GM10266 (cell line): Measurements from ENCODE around the gene HTR3A.

Experiments
- DNase-seq: peaks from one replicate; pipeline ENCODE4 v3.0.0; 2012; ENCODE audit errors: extremely low spot score
- CTCF ChIP-seq: IDR thresholded peaks from 2 replicates; pipeline ENCODE4 v1.5.1; 2012; ENCODE audit warnings: mild to moderate bottlenecking, low read depth; ENCODE audit not compliant: control insufficient read depth, insufficient read depth; ENCODE audit errors: missing control alignments

Gene HTR3A

DNA sequence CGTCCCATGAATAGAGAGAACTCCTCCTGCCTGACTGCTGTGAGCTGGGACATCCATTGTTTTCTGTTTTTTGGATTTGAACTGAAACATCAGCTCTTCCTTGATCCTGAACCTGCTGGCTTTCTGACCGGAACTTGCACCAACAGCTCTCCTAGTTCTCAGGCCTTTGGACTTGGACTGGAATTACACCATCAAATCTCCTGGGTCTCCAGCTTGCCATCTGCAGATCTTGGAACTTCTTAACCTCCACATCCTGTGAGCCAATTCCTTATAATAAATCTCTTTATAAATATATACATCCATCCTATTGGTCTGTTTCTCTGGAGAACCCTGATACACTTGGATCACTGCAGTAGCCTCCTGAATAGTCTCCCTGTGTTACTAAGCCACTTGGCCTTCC is 42.1 kb downstream of the HTR3A start:
- no peak for TF ChIP-seq CTCF
- no peak for DNase-seq

DNA sequence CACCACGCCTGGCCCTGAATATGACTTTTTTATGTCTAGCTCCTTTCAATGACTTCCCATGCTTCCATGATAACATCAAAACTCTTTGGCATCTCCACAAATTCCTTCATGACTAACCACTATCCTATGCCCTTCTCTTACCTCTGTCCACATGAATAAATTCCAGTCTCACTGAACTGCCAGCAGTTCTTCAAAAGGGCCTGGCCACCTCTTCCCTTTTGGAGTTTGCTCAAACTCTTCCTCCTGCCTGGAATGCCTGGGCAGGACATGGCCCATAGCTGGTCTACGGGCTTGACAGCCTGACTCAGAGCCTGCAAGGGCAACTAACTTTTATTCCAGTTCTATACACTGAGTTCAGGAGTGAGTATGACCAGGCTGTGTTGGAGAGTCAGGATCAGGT is 42.8 kb downstream of the HTR3A start:
- TF ChIP-seq CTCF: no peak
- no peak for DNase-seq

DNA sequence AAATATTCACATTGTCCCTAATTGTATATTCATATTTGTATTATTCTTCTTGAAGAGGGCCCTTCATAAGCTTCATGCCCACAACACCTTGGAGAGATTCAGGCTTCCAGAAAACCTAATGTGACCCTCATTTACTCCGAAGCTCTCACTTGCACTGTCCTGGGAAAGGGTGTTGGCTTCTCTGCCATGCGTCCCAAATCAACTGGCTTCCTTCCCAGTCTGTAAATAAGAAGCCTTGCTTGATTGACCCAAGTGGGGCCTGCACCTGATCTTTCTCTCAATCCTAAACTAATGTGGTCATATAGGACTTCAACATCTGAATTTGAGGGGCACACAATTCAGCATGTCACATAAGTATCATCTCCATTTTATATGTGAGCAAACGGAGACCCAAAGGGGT is 44.1 kb downstream of the HTR3A start:
- no peak for DNase-seq
- TF ChIP-seq CTCF: no peak

GRCh38 chr11:114019574-114019973 is 44.7 kb downstream of the HTR3A start:
- no peak for DNase-seq
- TF ChIP-seq CTCF: no peak

DNA sequence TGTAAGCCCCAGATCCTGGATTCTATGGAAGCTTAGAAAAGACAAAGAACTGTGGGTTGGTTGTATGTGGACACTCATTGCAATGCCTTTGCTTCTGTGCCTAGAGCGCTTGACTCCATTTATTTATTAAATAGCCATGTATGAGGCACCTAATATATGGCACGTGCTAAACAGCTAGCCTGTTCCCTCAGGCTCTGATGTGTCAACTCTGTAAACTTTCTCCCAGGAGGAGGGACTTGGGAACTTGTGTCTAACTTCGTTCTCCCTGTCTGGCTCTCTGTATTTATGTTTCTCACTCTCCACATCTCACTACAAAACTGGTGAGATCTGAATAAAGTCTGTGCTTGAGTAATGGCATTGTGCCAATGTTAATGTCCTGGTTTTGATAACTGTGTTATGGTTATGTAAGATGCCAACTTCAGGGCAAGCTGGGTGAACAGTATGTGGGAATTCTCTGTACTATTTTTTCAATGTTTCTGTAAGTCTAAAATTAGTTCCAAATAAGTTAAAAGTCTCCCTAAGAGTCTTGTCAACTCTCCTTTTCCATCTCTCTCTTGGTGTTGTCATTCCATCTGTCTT is 50.5 kb downstream of the HTR3A start:
- TF ChIP-seq CTCF: no peak
- no peak for DNase-seq

- TF ChIP-seq CTCF: no peak
- no peak for DNase-seq
These were observed 51.4 kb downstream of the HTR3A start for GRCh38 chr11:114026355-114026754.

GRCh38 chr11:114027391-114027790 is 52.5 kb downstream of the HTR3A start:
- DNase-seq: no peak
- no peak for TF ChIP-seq CTCF
